HG03045 (cell line): ENCODE measurements around the gene PRTN3.

Experiments
- ATAC-seq: cut with Tn5 transposase; IDR thresholded peaks from one replicate; pipeline ENCODE4 v1.9.1; 2021; ENCODE audit warnings: mild to moderate bottlenecking, moderate library complexity; ENCODE audit not compliant: unreplicated experiment

The PRTN3 gene

DNA sequence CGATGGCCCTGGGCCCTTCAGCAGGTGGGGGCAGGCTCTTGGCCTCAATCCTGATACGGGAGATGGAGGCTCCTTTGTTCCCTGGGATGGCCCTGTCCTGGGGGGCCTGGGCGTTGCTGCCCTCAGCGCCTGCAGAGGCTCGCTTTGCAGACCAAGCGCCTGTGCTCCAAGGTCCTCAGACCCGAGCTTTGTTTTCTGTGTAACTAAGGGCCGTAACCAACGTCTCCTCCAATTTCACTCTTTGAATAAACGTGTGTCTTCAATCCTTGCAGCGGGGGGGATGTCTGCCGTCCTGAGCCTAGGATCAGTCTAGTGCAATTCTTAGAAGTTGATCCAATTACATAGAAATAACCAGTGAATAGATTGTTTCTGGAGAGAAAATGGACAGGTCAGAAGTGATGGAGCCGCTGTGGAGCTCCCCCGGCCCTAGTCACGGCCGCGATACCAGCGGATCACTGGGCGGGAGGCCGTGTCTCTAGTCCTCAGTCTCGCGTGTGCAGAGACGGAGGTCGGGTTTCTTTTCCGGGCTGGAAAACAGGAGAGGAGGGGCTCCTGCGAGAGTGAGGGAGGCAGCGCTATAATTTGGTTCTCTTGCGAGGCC is 38.2 kb upstream of the PRTN3 start:
- ATAC-seq = no peak

DNA sequence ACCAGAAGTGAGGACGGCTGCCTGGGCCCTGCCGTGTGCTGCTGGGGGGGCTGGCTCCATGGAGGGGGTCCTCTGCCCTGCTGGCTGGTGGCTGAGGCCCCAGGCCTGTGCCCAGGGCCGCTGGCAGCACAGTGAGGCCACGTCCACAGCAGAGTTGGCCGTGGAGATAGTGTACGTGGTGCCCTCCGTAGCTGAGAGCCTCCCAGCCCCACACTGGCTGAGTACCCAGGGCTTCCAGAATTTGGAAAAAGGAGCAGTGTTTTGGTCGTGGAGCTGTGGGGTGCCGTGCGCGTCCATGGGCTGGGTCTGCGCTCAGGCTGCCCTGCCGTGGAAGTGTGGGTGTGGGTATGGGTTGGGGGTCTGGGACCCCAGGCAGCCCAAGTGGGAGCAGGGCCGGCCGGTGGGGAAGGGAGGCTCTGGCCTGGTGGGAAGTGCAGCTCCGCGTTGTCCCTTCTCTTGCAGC is 37.7 kb upstream of the PRTN3 start:
- no peak for ATAC-seq

DNA sequence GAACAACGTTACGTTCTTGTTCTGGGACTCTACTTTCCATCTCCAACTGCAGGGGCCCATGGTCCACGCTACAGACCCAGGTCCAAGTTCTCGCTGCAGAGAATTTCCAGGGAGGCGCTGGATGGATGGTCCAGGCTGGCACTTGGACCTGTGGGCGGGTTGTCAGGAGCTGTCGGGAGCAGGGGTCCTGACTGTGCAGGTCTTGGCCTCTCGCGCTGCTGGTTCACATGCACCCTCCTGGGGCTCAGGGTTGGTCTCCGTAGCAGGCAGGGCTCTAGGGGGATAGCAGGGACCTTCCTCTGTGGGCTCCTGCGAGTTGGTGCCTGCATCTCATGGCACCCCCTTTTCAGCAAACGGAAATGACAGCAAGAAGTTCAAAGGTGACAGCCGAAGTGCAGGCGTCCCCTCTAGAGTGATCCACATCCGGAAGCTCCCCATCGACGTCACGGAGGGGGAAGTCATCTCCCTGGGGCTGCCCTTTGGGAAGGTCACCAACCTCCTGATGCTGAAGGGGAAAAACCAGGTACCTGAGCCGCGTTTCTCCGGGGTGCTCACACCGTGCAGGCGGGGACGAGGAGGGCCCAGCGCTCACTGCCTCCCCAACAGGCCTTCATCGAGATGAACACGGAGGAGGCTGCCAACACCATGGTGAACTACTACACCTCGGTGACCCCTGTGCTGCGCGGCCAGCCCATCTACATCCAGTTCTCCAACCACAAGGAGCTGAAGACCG is 36.9 kb upstream of the PRTN3 start:
- ATAC-seq = no peak

DNA sequence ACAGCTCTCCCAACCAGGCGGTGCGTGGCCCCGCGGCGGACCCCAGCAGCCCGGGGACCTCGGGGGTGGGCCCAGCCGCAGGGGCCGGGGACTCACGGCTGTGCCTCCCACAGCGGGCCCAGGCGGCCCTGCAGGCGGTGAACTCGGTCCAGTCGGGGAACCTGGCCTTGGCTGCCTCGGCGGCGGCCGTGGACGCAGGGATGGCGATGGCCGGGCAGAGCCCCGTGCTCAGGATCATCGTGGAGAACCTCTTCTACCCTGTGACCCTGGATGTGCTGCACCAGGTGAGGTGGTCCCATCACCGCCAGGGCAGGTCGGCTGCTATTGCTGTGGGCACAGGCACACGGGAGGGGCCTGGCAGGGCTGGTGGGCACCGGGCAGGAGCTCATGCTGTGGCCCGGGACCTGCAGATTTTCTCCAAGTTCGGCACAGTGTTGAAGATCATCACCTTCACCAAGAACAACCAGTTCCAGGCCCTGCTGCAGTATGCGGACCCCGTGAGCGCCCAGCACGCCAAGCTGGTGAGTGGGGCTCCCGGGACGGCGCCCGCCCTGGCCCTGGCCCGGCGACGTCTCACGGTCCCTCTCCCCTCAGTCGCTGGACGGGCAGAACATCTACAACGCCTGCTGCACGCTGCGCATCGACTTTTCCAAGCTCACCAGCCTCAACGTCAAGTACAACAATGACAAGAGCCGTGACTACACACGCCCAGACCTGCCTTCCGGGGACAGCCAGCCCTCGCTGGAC is 36.2 kb upstream of the PRTN3 start:
- no peak for ATAC-seq

DNA sequence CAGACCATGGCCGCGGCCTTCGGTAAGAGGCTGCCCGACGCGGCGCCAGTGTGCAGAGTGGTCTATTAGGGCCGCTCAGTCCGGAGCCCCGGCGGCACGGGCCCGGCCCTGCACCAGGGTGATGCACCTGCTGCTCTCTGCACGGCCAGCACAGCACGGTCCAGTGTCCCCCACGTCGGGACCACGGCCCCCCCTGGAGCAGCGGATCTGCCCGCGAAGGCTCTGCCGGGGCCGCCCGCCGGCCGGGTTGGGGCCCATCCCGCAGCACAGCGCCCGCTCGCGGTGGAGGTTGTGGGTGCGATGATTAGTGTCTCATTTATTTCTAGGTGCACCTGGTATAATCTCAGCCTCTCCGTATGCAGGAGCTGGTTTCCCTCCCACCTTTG is 35.6 kb upstream of the PRTN3 start:
- no peak for ATAC-seq

DNA sequence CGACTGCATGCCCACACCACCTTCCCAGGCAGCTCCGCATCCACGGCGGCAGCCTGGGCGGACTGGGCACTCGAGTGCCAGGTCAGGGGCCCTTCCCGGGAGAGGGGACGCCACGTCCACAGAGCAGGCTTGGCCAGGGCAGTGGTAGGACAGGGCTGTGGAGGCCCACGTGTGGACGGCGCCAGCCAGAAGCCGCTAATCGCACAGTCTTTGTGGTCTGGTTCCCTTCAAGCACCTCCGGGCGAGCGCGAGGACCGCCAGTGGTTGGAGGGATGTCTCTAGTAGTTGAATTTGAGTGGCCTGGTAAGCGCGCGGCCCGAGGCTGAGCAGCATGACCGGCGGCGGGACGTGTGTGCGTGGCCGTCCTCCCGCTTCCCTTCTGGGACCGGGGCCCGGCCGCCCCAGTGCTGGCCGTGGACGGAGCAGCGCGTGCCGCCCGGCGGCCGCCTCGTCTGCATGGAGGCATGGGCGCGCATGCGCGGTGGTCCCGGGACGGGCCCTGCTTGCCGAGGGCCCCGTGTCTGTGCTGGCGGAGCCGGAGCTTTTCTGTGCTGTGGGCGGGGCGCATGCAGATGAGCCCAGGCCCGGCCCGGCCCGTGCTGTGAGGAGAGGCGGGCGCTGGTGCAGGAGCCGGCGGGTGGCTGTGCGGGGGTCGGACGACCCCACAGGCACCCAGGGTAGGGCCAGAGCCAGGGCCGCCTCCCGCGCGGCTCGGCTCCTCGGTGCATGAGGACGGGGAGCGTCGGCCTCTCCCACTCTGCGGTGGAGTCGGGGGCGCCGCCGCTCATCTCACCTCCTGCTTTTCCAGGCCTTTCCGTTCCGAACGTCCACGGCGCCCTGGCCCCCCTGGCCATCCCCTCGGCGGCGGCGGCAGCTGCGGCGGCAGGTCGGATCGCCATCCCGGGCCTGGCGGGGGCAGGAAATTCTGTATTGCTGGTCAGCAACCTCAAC is 34.9 kb upstream of the PRTN3 start:
- no peak for ATAC-seq

DNA sequence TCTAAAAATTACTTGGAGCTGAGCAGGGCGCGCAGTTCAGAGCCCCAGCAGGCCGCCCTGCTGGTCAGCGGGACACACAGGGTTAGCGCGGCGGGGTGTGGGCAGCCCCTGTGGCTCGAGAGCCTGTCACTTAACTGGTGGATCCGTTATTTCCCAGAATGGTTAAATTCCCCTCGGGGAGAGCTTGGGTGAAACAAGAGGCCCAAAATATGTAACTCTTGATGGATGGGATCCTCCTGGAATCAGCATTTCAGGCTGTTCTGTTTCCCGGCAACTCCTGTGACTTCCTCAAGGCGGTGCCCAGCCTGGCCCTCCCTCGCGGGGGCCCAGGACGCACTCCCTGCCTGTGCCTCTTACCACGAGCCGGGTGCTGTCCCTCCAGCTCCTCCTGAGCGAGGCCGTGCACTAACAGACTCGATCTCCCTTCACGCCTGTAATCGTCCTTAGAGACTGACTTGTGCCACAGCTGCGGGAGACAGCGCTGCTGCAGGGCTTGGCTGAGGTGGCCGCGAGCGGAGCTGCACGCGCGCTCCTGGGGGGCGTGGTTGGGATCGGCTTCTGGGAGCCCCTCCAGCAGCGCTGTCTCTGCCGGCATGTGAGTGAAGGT is 33.9 kb upstream of the PRTN3 start:
- ATAC-seq = no peak

DNA sequence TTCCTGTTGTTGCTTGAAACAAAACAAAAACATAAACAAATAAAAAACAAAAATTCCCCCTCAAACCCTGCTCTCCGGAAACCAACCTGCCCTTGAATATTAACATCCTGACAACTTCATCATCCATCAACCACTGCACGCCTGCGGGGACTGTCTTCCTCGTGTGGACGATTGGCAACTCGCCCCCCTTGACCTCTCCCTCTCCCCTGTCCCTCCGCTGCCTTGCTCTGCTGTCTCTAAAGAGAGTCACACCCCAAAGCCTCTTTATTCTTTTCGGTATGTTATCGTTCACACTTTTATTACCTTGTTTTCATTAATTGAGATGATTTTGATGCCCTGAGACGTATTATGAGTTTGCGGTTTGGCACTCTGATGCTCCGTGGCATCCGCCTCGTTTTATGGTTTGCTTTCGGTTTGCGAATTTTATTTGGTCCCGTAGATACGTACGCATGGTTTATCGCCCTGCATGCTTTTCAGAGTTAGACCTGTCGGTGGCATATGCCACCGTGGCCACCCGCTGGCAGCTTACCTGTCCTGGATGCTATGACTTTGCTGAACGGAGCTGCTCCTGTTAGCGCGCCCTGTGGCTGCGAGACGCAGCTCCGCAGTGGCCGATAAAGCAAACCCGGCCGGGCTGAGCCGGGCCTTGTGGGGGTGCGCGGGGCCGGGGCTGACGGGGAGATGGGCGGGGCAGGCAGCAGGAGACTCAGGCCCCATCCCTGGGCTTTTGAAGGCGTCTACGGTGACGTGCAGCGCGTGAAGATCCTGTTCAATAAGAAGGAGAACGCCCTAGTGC is 33.0 kb upstream of the PRTN3 start:
- ATAC-seq = no peak

DNA sequence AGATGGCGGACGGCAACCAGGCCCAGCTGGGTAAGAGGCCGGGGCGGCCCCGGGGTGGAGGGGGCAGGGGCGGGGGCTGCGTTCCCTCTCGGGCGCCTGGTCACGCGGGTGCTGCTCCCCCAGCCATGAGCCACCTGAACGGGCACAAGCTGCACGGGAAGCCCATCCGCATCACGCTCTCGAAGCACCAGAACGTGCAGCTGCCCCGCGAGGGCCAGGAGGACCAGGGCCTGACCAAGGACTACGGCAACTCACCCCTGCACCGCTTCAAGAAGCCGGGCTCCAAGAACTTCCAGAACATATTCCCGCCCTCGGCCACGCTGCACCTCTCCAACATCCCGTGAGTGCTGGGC is 32.4 kb upstream of the PRTN3 start:
- ATAC-seq = no peak

DNA sequence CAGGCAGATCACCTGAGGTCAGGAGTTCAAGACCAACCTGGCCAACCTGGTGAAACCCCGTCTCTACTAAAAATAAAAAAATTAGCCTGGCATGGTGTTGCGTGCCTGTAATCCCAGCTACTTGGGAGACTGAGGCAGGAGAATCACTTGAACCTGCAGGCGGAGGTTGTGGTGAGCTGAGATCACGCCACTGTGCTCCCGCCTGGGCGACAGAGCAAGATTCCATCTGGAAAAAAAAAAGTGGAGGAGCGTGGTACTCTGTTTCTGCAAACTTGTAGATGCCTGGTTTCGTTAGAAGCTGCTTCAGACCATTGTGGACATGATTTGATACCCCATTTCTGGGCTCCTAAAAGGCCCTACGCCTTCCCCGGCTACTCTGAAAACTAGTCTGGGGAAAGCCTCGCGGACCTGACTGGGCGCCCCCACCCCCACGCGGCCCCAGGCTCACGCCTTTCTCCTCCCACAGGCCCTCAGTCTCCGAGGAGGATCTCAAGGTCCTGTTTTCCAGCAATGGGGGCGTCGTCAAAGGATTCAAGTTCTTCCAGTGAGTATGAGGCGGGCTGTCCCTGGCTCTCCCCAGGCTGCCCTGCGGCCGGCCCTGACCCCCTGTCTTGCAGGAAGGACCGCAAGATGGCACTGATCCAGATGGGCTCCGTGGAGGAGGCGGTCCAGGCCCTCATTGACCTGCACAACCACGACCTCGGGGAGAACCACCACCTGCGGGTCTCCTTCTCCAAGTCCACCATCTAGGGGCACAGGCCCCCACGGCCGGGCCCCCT is 30.5 kb upstream of the PRTN3 start:
- no peak for ATAC-seq

DNA sequence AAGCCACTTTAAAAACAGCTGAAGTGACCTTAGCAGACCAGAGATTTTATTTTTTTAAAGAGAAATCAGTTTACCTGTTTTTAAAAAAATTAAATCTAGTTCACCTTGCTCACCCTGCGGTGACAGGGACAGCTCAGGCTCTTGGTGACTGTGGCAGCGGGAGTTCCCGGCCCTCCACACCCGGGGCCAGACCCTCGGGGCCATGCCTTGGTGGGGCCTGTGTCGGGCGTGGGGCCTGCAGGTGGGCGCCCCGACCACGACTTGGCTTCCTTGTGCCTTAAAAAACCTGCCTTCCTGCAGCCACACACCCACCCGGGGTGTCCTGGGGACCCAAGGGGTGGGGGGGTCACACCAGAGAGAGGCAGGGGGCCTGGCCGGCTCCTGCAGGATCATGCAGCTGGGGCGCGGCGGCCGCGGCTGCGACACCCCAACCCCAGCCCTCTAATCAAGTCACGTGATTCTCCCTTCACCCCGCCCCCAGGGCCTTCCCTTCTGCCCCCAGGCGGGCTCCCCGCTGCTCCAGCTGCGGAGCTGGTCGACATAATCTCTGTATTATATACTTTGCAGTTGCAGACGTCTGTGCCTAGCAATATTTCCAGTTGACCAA is 29.8 kb upstream of the PRTN3 start:
- ATAC-seq = no peak

DNA sequence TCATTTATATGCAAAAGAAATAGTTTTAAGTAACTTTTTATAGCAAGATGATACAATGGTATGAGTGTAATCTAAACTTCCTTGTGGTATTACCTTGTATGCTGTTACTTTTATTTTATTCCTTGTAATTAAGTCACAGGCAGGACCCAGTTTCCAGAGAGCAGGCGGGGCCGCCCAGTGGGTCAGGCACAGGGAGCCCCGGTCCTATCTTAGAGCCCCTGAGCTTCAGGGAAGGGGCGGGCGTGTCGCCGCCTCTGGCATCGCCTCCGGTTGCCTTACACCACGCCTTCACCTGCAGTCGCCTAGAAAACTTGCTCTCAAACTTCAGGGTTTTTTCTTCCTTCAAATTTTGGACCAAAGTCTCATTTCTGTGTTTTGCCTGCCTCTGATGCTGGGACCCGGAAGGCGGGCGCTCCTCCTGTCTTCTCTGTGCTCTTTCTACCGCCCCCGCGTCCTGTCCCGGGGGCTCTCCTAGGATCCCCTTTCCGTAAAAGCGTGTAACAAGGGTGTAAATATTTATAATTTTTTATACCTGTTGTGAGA is 29.2 kb upstream of the PRTN3 start:
- ATAC-seq = no peak

DNA sequence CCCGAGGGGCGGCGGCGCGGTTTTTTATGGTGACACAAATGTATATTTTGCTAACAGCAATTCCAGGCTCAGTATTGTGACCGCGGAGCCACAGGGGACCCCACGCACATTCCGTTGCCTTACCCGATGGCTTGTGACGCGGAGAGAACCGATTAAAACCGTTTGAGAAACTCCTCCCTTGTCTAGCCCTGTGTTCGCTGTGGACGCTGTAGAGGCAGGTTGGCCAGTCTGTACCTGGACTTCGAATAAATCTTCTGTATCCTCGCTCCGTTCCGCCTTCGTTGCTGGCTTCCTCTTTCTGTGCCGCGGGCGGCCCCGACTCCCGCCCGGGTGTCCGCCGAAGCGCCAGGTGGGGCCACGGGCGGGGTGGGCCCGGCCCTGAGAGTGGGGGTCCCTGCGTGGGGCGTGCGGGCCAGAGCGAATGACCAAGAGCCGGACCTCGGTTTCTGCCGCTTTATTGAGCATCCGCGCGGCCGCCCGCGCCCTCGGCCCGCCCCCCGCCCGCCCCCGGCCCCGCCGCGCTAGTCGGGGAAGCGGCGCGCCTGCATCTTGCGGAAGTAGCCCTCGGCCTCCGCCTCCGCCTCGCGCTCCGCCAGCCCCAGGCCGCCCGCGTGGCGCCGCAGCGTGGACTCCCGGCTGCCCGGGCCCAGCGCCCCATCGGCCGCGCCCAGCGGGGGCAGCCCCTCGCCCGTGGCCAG is 28.6 kb upstream of the PRTN3 start:
- no peak for ATAC-seq

DNA sequence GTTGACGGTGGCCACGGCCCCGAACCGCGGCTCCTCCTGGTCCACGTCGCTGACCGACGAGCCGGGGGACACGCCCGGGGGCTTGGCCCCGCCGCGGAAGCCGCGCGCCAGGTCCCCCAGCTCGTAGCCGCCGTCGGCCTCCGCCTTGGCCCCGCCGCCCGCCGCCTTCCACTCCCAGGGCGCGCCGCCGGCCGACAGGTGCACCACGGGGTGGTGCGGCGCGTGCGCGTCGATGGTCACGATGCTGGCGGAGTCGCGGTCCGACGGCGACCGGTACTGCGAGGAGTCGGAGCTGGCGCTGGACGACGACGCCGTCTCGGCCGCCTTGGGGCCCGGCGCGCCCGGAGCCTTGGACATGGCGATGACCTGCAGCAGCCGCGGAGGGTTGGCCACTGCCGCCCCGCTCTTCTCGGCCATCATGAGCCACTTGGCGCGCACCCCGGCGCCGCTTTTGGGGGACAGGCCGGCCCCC is 28.0 kb upstream of the PRTN3 start:
- no peak for ATAC-seq

DNA sequence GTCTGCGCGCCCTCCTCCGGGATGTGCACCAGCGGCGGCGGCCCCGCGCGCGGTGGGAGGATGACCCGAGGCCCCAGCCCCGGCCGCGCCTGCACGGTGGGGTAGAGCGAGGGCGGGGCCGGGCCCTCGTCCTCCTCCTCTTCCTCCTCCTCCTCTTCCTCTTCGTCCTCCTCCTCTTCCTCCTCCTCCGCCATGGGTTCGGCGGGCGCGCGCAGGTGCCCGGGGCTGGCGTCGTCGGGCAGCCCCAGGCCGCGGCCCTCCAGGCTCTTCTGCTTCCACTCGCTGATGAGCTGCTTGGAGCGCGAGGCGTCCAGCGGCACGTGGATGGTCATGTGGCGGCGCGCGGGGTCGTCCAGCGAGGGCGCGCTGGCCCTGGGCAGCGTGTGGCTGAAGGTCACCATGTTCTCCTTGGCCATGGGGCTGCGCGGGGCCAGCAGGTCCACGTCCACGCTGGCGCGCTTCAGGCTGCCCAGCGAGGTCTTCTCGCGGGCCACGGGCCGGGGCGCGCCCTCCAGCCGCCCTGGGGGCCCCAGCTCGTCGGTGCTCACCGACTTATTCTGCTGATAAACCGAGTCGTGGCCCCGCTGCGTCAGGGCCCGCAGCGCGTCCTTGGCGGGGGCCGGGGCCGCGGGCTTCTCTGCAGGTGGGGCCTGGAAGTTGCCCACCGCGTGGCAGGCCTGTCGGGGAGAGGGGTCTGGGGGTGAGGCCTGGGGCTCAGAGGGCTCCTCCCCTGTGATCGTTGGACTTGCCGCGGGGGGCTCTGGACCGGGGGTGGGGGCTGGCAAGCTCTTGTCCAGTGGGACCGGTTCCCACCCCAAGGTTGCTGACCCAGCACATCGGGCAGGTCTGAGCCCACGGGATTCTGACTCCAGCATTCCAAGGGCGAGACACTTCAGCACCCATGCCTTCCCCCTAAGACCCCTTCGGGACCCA is 27.3 kb upstream of the PRTN3 start:
- ATAC-seq = no peak
